ENCODE results near the gene PCDHA12. TPM values are rescaled to one million over a fixed set of nuclear protein-coding genes. Genes with fewer than 3 reads are reported as not detected.

The PCDHA12 gene
- total and polyA plus RNA-seq, 4 donors: 0.01 to 0.08 TPM; not detected in 2

GRCh38 chr5:140927228-140927573 lies 52.1 kb downstream of the PCDHA12 start (continued):
- TF ChIP-seq ZBTB33 (IDR thresholded peaks at IDR 0.05): no peak

Other genes with a start within 250 kb of the PCDHA12 start
- 100 to 1,000 TPM in 1 of 2 donors, 10 to 100 TPM in 1; 61.0 to 297 TPM for gene CD14, start 242.1 kb upstream of the PCDHA12 start, total RNA-seq
- 100 to 1,000 TPM; 277 to 343 TPM for gene CD14, start 242.1 kb upstream of the PCDHA12 start, polyA plus RNA-seq
- gene TMCO6, start 235.9 kb upstream of the PCDHA12 start, total RNA-seq: 10 to 100 TPM; 14.1 to 55.9 TPM
- gene TMCO6, start 235.9 kb upstream of the PCDHA12 start, polyA plus RNA-seq: 10 to 100 TPM; 12.6 to 23.3 TPM
- 10 to 100 TPM; 23.3 to 44.3 TPM for gene NDUFA2, start 227.7 kb upstream of the PCDHA12 start, total RNA-seq
- gene NDUFA2, start 227.7 kb upstream of the PCDHA12 start, polyA plus RNA-seq: 100 to 1,000 TPM in 1 of 2 donors, 10 to 100 TPM in 1; 91.3 to 160 TPM
- gene IK, start 227.5 kb upstream of the PCDHA12 start, total RNA-seq: 10 to 100 TPM; 42.5 to 45.7 TPM
- gene IK, start 227.5 kb upstream of the PCDHA12 start, polyA plus RNA-seq: 10 to 100 TPM; 30.8 to 41.8 TPM
- gene WDR55, start 210.4 kb upstream of the PCDHA12 start, total RNA-seq: 10 to 100 TPM; 12.0 to 18.2 TPM
- 10 to 100 TPM in 1 of 2 donors, 1 to 10 TPM in 1; 10.0 to 11.4 TPM for gene WDR55, start 210.4 kb upstream of the PCDHA12 start, polyA plus RNA-seq
- under 1 TPM; 0.37 to 0.92 TPM for gene DND1, start 201.7 kb upstream of the PCDHA12 start, total RNA-seq
- gene DND1, start 201.7 kb upstream of the PCDHA12 start, polyA plus RNA-seq: under 1 TPM in 1 of 2 donors, not detected in 1; 0.29 TPM
- gene HARS1, start 183.9 kb upstream of the PCDHA12 start, total RNA-seq: 10 to 100 TPM; 31.2 to 57.1 TPM
- gene HARS1, start 183.9 kb upstream of the PCDHA12 start, polyA plus RNA-seq: 10 to 100 TPM; 33.3 to 41.3 TPM
- 10 to 100 TPM; 10.8 to 16.3 TPM for gene HARS2, start 183.9 kb upstream of the PCDHA12 start, total RNA-seq
- gene HARS2, start 183.9 kb upstream of the PCDHA12 start, polyA plus RNA-seq: 10 to 100 TPM in 1 of 2 donors, 1 to 10 TPM in 1; 8.6 to 10.7 TPM
- 10 to 100 TPM; 16.4 to 27.5 TPM for gene ZMAT2, start 174.9 kb upstream of the PCDHA12 start, total RNA-seq
- 10 to 100 TPM; 14.5 to 34.3 TPM for gene ZMAT2, start 174.9 kb upstream of the PCDHA12 start, polyA plus RNA-seq
- gene PCDHA1, start 89.2 kb upstream of the PCDHA12 start, total RNA-seq: not detected
- gene PCDHA1, start 89.2 kb upstream of the PCDHA12 start, polyA plus RNA-seq: not detected
- gene PCDHA2, start 80.5 kb upstream of the PCDHA12 start, total RNA-seq: not detected
- not detected for gene PCDHA2, start 80.5 kb upstream of the PCDHA12 start, polyA plus RNA-seq
- under 1 TPM in 1 of 2 donors, not detected in 1; 0.05 TPM for gene PCDHA3, start 74.3 kb upstream of the PCDHA12 start, total RNA-seq
- gene PCDHA3, start 74.3 kb upstream of the PCDHA12 start, polyA plus RNA-seq: not detected
- under 1 TPM; 0.08 to 0.09 TPM for gene PCDHA4, start 68.2 kb upstream of the PCDHA12 start, total RNA-seq
- under 1 TPM; 0.01 to 0.06 TPM for gene PCDHA4, start 68.2 kb upstream of the PCDHA12 start, polyA plus RNA-seq
- under 1 TPM in 1 of 2 donors, not detected in 1; under 0.01 TPM for gene PCDHA5, start 53.7 kb upstream of the PCDHA12 start, total RNA-seq
- not detected for gene PCDHA5, start 53.7 kb upstream of the PCDHA12 start, polyA plus RNA-seq
- gene PCDHA6, start 47.3 kb upstream of the PCDHA12 start, total RNA-seq: under 1 TPM in 1 of 2 donors, not detected in 1; 0.08 TPM
- under 1 TPM in 1 of 2 donors, not detected in 1; 0.02 TPM for gene PCDHA6, start 47.3 kb upstream of the PCDHA12 start, polyA plus RNA-seq
- under 1 TPM in 1 of 2 donors, not detected in 1; 0.05 TPM for gene PCDHA7, start 41.0 kb upstream of the PCDHA12 start, total RNA-seq
- under 1 TPM in 1 of 2 donors, not detected in 1; 0.05 TPM for gene PCDHA7, start 41.0 kb upstream of the PCDHA12 start, polyA plus RNA-seq
- under 1 TPM in 1 of 2 donors, not detected in 1; under 0.01 TPM for gene PCDHA8, start 34.1 kb upstream of the PCDHA12 start, total RNA-seq
- gene PCDHA8, start 34.1 kb upstream of the PCDHA12 start, polyA plus RNA-seq: not detected
- under 1 TPM in 1 of 2 donors, not detected in 1; under 0.01 TPM for gene PCDHA9, start 26.9 kb upstream of the PCDHA12 start, total RNA-seq
- not detected for gene PCDHA9, start 26.9 kb upstream of the PCDHA12 start, polyA plus RNA-seq
- gene PCDHA10, start 19.4 kb upstream of the PCDHA12 start, total RNA-seq: under 1 TPM in 1 of 2 donors, not detected in 1; under 0.01 TPM
- gene PCDHA10, start 19.4 kb upstream of the PCDHA12 start, polyA plus RNA-seq: under 1 TPM in 1 of 2 donors, not detected in 1; 0.01 TPM
- gene PCDHA11, start 6.4 kb upstream of the PCDHA12 start, total RNA-seq: under 1 TPM in 1 of 2 donors, not detected in 1; under 0.01 TPM
- gene PCDHA11, start 6.4 kb upstream of the PCDHA12 start, polyA plus RNA-seq: under 1 TPM; 0.05 to 0.19 TPM
- under 1 TPM in 1 of 2 donors, not detected in 1; 0.17 TPM for gene PCDHA13, start 6.8 kb downstream of the PCDHA12 start, total RNA-seq
- gene PCDHA13, start 6.8 kb downstream of the PCDHA12 start, polyA plus RNA-seq: under 1 TPM; 0.03 to 0.07 TPM
- gene PCDHAC1, start 51.0 kb downstream of the PCDHA12 start, total RNA-seq: under 1 TPM; under 0.01 to 0.25 TPM
- under 1 TPM in 1 of 2 donors, not detected in 1; 0.13 TPM for gene PCDHAC1, start 51.0 kb downstream of the PCDHA12 start, polyA plus RNA-seq
- gene PCDHAC2, start 91.2 kb downstream of the PCDHA12 start, total RNA-seq: 1 to 10 TPM in 1 of 2 donors, under 1 TPM in 1; 0.93 to 1.8 TPM
- gene PCDHAC2, start 91.2 kb downstream of the PCDHA12 start, polyA plus RNA-seq: under 1 TPM; 0.50 to 0.63 TPM
- not detected for gene PCDHB1, start 176.1 kb downstream of the PCDHA12 start, total RNA-seq
- not detected for gene PCDHB1, start 176.1 kb downstream of the PCDHA12 start, polyA plus RNA-seq
- gene PCDHB2, start 219.3 kb downstream of the PCDHA12 start, total RNA-seq: under 1 TPM; 0.08 to 0.09 TPM
- gene PCDHB2, start 219.3 kb downstream of the PCDHA12 start, polyA plus RNA-seq: under 1 TPM in 1 of 2 donors, not detected in 1; 0.05 TPM
- gene PCDHB3, start 225.2 kb downstream of the PCDHA12 start, total RNA-seq: under 1 TPM; 0.08 to 0.09 TPM
- gene PCDHB3, start 225.2 kb downstream of the PCDHA12 start, polyA plus RNA-seq: under 1 TPM in 1 of 2 donors, not detected in 1; 0.09 TPM
- under 1 TPM; 0.14 to 0.17 TPM for gene PCDHB4, start 246.5 kb downstream of the PCDHA12 start, total RNA-seq
- under 1 TPM; 0.17 to 0.36 TPM for gene PCDHB4, start 246.5 kb downstream of the PCDHA12 start, polyA plus RNA-seq

Measured in liver (tissue), 5 donors.